HCEC 1CT (cell line): Measurements from ENCODE around the gene TAF1B.
A peak's percentile ranks its signal among the peaks of the same experiment; 100 is the strongest.

Source experiments
- DNase-seq: peaks from one replicate; pipeline ENCODE4 v3.0.0-alpha.2; 2017

Gene TAF1B

GRCh38 chr2:9808334-9809063, 34.8 kb upstream of the TAF1B start:
- no peak for DNase-seq

DNA sequence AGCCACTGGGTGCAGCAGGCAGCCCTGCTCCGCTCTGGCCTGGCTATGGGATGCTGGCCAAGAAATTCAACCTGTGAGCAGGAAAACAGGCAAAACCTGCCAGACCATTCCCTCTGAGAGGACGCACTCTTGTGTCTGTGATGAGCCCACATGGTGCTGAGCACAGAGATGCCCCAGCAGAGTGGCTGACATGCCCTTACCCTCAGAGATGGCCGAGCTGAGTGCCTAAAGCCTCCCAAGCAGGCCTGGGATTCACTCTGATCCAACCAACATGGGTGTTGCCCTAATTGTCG, 34.3 kb upstream of the TAF1B start:
- DNase-seq = no peak

DNA sequence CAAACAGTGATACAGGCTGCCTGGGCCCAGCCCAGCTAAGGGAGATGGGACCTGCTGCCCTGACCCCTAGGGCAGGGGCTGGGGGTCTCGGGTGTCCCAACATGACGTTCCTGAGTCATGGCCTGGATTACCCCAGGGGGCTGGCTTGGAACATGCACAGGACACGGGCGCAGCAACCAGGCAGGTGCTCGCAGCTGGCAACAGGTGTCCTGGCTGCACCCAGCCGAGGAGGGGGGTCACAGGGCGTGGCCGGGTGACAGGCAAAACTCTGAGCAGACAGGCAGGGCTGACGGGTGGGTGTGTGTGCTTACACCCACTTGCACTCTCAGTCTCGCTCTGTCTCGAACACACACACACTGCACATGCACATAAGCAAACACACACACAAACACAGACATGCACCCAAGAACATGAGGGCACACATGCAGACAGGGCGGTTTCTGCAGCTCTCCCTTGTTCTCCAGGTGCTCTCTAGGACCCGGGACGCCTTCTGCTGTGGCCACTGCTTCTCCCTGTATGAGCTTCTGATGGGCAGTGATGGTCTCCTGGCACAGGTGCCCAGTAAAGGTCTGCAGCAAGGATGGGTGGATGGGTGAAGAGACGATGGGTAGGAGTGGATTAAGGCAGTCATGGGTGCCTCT, 33.7 kb upstream of the TAF1B start:
- no peak for DNase-seq

GRCh38 chr2:9811216-9811615, 32.1 kb upstream of the TAF1B start:
- no peak for DNase-seq

GRCh38 chr2:9811679-9812511, 31.4 kb upstream of the TAF1B start:
- no peak for DNase-seq

GRCh38 chr2:9812945-9813311, 30.3 kb upstream of the TAF1B start:
- DNase-seq = no peak

DNA sequence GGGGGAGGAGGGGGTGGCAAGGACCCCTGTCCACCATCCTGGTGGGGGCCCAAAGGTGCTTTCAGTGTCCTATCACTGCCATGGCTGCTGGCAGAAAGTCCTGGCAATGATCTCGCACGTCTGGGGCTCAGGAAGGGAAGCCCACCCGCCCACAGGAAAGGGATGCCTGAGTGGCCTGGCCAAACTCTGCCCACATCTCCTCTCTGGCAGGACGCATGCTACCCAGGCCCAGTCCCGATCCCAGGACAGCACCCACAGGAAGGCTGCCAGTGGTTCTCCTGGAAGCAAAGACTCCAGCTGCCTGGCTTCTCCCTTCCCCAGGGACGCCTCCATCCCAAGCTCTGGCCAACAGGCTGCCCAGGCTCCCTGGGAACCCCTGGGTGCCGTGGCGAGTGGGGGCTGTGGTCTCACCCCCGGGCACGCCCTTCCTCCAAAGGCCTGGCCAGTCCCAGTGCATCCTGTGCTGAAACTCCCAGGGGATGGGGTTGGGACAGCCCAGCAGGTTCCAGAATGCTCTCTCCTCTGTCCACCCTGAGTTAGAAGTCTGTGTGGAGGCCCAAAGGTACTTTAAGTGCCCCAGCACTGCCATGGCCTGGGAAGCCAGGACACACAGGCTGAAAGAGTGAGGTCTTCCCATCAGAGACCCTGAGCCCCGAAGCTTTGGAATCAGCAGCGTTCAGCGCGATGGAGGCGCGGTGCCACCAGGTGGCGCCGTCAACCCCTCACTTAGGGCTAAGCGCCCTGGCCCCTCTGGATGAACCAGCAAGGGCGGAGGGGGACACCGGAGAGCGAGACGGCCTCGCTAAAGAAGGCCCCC, 29.8 kb upstream of the TAF1B start:
- DNase-seq = peak; percentile 48

DNA sequence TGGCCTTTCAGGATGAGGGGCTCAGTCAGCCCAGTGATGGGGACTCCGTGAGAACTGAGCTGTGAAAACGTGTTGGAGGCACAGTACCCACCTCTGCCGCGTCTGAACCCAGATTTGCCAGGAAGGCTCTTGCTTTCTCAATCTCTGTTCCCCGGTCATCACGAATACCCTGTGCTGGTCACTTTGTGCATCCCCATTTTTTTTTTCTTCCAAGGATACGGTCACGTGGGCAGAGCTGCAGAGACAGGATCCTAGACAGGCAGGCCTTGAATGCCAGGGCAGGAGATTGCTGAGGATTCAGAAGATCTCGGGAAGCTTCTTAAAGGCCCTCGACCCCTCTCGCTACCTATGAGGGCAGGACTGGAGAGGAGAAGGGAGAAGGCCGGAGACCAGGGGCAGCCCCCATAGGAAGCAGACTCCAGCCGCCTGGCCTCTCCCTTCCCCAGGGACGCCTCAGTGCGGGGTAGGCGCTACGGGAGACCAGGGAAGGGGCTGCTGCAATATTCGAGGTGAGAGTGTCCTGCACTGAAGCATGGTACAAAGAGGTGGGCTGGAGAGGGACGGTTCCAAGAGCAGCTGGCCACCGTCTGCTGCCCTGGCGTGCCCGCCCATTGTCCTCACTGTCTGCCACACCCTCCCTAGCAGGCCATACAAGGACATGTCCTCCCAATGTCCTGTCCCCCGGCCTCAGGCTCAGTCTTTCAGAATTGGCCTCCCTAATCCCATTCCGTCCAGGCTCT, 29.0 kb upstream of the TAF1B start:
- no peak for DNase-seq

- no peak for DNase-seq
These were observed 28.2 kb upstream of the TAF1B start for GRCh38 chr2:9815076-9815475.

DNA sequence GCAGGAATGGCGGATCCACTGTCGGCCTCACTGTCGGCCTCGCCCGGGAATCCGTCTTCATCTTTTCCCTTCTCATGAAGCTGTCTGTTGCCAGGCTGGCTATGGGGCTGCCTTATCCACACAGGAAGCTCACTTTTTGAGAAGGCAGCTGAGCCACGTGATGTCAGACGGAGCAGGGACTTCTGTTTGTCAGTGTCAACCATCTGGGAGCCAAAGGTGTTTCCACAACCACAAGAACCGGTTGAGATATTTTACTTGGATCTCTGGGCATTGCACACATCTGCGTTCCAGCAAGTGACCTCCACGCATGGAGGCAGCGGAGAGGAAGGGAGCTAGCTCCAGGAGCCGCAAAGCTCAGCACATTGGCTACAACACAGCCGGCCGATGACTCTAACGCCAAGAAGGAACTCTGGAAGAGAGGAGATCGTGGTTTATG, 27.4 kb upstream of the TAF1B start:
- no peak for DNase-seq

- peak; percentile 10 for DNase-seq
These were observed 25.2 kb upstream of the TAF1B start for GRCh38 chr2:9818097-9818496.

DNA sequence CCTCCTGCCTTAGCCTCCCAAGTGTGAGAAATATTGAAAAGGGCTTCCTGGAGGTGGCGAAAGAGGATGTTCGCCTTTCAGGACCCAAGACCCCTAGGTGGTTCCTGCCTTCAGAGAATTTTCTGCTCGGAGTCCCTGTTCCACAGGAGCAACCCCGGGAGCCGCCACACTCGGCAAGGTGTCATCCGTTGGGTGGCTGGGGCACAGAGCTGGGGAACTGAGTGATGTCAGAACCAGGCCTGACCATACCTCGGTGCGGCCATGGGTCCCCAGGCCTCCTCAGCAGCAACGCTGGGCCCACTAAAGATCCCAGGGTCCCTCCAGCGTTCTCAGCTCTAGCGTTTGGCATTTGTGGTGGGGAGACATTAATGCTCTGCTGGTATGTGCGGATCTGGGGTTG, 23.7 kb upstream of the TAF1B start:
- no peak for DNase-seq

GRCh38 chr2:9820020-9820973, 23.0 kb upstream of the TAF1B start:
- peak; percentile 64 for DNase-seq

DNA sequence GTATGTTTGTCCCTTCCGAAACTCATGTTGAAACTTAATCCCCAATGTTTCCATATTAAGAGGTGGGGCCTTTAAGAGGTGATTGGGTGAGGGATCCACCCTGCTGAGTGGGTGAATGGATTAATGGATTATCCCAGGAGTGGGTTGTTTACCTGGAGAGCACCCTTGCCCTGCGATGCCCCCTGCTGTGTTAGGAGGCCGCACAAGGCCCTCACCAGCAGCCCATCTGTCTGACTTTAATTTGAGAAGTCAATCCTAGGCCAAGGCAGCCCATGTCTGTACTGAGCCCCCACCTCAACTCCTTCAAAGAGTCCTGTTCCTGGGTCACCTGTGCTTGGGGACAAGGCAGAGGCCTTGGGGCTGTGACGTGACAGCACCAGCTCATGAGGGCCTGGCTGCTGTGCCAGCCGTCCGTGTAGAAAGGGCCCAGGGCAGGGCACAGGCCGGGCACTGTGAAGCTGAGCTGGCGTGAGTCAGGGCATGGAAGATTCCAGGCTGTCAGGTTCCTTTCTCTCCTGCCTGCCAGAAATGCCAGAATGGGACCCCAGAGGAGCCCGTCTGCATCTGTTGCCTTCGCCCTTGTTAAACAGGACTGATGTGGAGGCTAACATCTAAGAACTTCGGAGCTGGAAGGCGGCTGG, 21.3 kb upstream of the TAF1B start:
- no peak for DNase-seq

DNA sequence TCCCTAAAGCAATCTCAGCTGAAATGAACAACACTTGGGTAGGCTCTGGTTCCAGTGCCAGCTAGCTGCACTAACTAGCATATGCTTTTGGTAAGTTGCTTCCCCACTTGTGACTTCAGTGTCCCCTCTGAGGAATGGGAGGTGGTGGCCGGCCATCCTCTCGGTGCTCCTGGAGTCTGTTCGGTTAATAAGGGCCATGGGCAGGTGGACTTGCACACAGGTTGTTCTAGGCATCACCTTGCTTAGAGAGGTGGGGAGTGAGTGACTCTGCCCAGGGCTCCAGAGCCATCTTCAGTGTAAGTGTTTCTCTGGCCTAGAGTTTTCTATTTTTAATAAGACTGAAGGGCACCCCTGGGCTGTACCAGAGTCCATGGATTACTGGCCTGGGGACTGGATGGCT, 18.8 kb upstream of the TAF1B start:
- DNase-seq = no peak

GRCh38 chr2:9824956-9825720, 18.1 kb upstream of the TAF1B start:
- peak; percentile 81 for DNase-seq

DNA sequence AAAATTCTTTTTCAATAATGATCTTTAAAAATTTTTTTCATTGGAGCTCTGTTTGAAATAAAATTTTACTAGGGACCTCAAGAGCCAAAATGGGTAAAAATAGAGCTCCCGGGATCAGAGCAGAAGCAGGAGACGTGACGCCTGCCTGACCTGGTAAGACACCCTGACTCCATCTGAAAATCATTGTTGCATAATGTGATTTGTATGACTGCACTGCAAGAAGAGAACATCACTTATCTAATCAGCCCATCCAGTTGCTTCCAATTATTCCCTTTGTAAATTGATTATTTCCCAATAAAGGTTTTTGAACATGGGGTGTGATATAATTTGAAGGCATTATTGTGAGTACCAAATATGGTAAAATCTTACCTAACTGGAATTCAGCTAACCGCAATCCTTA, 17.1 kb upstream of the TAF1B start:
- DNase-seq = no peak

- DNase-seq = no peak
These were observed 12.4 kb upstream of the TAF1B start for GRCh38 chr2:9830685-9831410.

DNA sequence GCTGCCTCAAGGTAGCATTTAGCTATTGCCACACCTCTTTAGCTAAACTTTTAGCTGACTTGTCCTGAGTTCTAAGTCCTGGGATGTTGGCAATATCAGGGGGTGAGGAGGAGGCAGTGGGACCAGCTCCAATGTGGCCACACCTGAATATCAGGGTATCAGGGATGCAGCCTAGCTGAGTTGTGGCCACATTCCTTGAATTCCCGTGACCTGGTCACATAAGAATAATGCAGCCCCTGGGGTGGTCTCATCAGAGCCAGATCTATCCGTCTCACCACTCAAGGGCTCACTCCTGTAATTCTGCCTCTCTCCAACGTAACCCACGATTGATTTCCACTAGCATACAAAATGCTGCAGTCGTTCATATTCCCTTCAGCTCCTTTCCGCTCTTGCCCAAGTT, 11.6 kb upstream of the TAF1B start:
- no peak for DNase-seq
